Gastrocnemius medialis (tissue), 4 donors: ENCODE results near the gene ANO6. TPM values are rescaled to one million over a fixed set of nuclear protein-coding genes. Genes with fewer than 3 reads are reported as not detected.

ENCODE experiments used
- ATAC-seq, 2 donors: fragments of 150-250 bp; one replicate each; pipeline ENCODE4 v1.9.1; 2016
- DNase-seq, 2 donors: peaks; one replicate each; pipeline ENCODE4 v3.0.0-alpha.2; 2019
- H3K27ac ChIP-seq, 4 donors: fragments of 200-600 bp; sonication (generic); 1 replicate in 1 of 4; 2 replicates in 3 of 4; pipeline ENCODE4 v1.5.1; 2016 to 2018; ENCODE audit warnings: mild to moderate bottlenecking in 2 of 4, moderate library complexity in 1 of 4
- H3K27me3 ChIP-seq, 3 donors: fragments of 200-600 bp; sonication (generic) in 2 of 3; 1 replicate in 1 of 3; 2 replicates in 2 of 3; pipeline versions ENCODE4 v1.5.1 to v1.6.0; 2016 to 2019; ENCODE audit warnings: mild to moderate bottlenecking in 1 of 3, moderate library complexity in 1 of 3
- H3K36me3 ChIP-seq, 2 donors: fragments of 200-600 bp; sonication (generic) in 1 of 2; one replicate each; pipeline ENCODE4 v1.5.1; 2017 to 2018
- H3K4me1 ChIP-seq, 2 donors: fragments of 200-600 bp; sonication (generic) in 1 of 2; one replicate each; pipeline ENCODE4 v1.5.1; 2016 to 2017; ENCODE audit warnings: mild to moderate bottlenecking in 2 of 2
- H3K4me3 ChIP-seq, 4 donors: fragments of 200-600 bp; sonication (generic) in 3 of 4; 1 replicate in 1 of 4; 2 replicates in 3 of 4; pipeline ENCODE4 v1.5.1; 2016 to 2019; ENCODE audit warnings: mild to moderate bottlenecking in 2 of 4
- H3K9me3 ChIP-seq, 3 donors: fragments of 200-600 bp; sonication (generic) in 2 of 3; 1 replicate in 1 of 3; 2 replicates in 2 of 3; pipeline ENCODE4 v1.5.1; 2016 to 2019
- CTCF ChIP-seq, 5 experiments: fragments of 450-650 bp in 3 of 5; fragments of 200-600 bp in 2 of 5; sonication (generic) in 2 of 5; IDR thresholded peaks in 4 of 5; conservative IDR thresholded peaks in 1 of 5; 1 replicate in 4 of 5; 2 replicates in 1 of 5; pipeline ENCODE4 v1.5.1; 2016 to 2019; ENCODE audit warnings: antibody characterized with exemption in 5 of 5, mild to moderate bottlenecking in 3 of 5, moderate library complexity in 3 of 5
- POLR2A ChIP-seq, 2 donors: fragments of 450-650 bp; IDR thresholded peaks; one replicate each; pipeline ENCODE4 v1.6.1; 2017; ENCODE audit warnings: antibody characterized with exemption in 2 of 2, mild to moderate bottlenecking in 2 of 2, moderate library complexity in 2 of 2
- in situ Hi-C, 4 donors: fragments of 200-750 bp; cut with MboI; loops; one replicate each; pipeline versions ENCODE4 v1.15.0 to v1.8.0; 2017; ENCODE audit warnings: low sequenced_read_pairs in 4 of 4
- intact Hi-C: fragments of 100-400 bp; cut with DNase I; formaldehyde crosslinking; loops from one replicate; pipeline ENCODE4 v1.15.1; 2023; ENCODE audit warnings: low total_unique reads
- total RNA-seq, 4 donors: library from RNA; depleted of rRNA; stranded (reverse); fragments of >200 nt; gene quantifications; one replicate each; pipeline versions ENCODE4 v1.1.0 to v1.2.3, GENCODE V29; 2016

Gene ANO6
- total RNA-seq, 4 donors from 2014 or later = 75.4 to 100 (median 91.8) TPM

GRCh38 chr12:45339035-45339434 is 123.1 kb downstream of the ANO6 start:
- DNase-seq = no peak
- peak; percentile 57 to 59 for ATAC-seq
- in situ Hi-C loops = no loop called here
- TF ChIP-seq POLR2A (IDR thresholded peaks at IDR 0.05) = no peak
- TF ChIP-seq CTCF (IDR thresholded peaks at IDR 0.05 in 4 of 5, conservative IDR thresholded peaks at IDR 0.05 in 1 of 5) = no peak
- no peak overlapping the region for H3K4me3 ChIP-seq
- intact Hi-C loops = loop anchor here (2.0 to 5.0 kb wide), 3 partner anchors 42 to 120 kb away; no protein-coding TSS in a partner anchor
- H3K27ac ChIP-seq = peak overlapping the region; percentile 63 to 80 (median 74)
- H3K9me3 ChIP-seq = no peaks in the 10 kb centered on the region
- H3K27me3 ChIP-seq = no peaks in the 10 kb centered on the region
- no peaks in the 10 kb centered on the region for H3K36me3 ChIP-seq
- peaks cover 40 to 41% of the 10 kb centered on the region in 2 donors for H3K4me1 ChIP-seq

DNA sequence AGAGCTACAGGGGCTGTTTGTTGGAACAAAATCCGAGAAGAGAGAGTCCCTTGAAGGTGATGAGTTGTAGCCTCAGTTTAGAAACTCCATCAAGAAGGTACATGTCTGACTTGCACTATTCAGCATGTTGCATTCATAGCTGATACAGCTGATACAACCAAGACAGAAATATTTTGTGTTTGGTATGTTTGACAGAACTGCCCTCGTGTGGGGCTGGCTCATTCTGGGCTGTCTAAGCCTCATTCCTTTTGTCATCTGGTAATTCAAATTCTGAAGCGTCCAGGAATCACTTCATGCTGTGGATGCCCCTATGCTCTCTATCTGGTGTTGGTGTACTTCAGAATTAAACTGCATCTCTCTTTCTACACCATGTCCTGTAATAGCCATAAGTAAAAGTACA is 126.3 kb downstream of the ANO6 start:
- no peak for ATAC-seq
- Histone ChIP-seq H3K27me3 (no peaks in the 10 kb centered on the region), H3K27ac (peak overlapping the region in 3 of 4 donors; percentile 31 to 32 (median 31)), H3K36me3 (peaks cover 0 to 6% of the 10 kb centered on the region in 2 donors), H3K4me1 (peaks cover 43 to 45% of the 10 kb centered on the region in 2 donors), H3K9me3 (no peaks in the 10 kb centered on the region), H3K4me3 (no peak overlapping the region)
- in situ Hi-C loops = no loop called here
- TF ChIP-seq CTCF (IDR thresholded peaks at IDR 0.05 in 4 of 5, conservative IDR thresholded peaks at IDR 0.05 in 1 of 5) (no peak), POLR2A (IDR thresholded peaks at IDR 0.05) (no peak)
- DNase-seq = no peak
- intact Hi-C loops = no loop called here

DNA sequence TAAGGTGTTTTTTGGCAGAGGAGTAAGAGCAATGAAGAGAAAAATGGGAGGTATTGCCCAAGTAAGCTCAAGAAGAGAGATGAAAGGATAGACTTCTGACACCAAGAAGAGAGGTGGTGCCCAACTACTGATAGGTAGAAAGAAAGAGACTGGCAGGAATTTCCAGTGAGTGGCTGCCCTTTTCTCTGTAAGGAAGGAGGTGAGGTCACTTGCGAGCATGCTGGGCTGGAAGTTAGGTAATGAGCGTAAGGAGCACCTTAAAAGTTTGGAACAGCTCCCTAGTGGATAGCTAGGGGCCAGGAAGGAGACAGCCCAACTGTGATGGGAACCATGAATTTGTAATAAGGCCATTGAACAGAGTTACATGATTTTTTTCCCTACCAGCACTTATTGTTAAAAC is 127.0 kb downstream of the ANO6 start:
- H3K27ac ChIP-seq = peak overlapping the region in 3 of 4 donors; percentile 31 to 32 (median 31)
- in situ Hi-C loops = no loop called here

DNA sequence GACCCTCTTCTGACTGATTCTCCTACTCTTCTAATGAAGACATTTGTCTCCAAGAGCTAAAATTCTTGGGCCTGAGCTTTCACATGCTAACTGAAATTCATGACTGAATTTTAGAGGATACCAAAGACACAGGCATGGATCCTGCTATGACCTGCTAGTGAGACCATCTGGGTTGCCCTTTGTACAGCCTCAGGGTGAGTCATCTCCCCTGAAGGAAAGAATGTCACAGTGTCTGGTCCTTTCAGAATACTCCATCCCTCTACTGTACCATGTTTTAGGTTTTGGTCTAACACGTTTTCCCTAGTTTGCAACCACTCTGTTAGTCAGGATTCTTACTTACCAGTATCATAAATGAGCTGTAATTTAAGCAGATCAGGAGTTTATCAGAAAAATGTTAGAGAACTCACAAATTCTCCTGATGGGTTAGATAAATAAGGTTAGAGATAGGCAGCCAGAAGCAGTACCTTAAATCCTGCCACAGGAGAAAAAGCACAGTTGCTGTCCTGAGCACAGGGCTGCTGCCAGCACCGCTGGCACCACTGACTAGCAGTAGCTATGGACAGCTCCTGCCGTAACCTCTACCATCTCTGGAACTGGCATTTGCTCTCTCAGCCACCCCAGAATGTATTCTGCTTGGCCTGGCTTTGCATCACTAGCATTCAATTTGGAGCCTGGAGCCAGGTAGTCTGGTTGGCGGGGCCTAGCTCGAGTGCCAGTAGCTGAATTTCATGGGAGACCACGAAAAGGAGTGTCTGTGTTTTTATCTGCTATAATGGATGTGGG is 127.6 kb downstream of the ANO6 start:
- peaks cover 32% of the 10 kb centered on the region in 2 donors for H3K4me1 ChIP-seq

More for the DNA sequence above, 127.0 kb downstream of the ANO6 start:
- ATAC-seq (no peak), DNase-seq (no peak)
- Histone ChIP-seq H3K27me3 (no peaks in the 10 kb centered on the region), H3K36me3 (peaks cover 0 to 7% of the 10 kb centered on the region in 2 donors), H3K4me1 (peaks cover 36 to 39% of the 10 kb centered on the region in 2 donors), H3K9me3 (no peaks in the 10 kb centered on the region), H3K4me3 (no peak overlapping the region)
- intact Hi-C loops = no loop called here
- TF ChIP-seq CTCF (IDR thresholded peaks at IDR 0.05 in 4 of 5, conservative IDR thresholded peaks at IDR 0.05 in 1 of 5) (no peak), POLR2A (IDR thresholded peaks at IDR 0.05) (no peak)

More for the DNA sequence above, 127.6 kb downstream of the ANO6 start:
- in situ Hi-C loops = no loop called here
- H3K27me3 ChIP-seq = no peaks in the 10 kb centered on the region
- TF ChIP-seq CTCF (IDR thresholded peaks at IDR 0.05 in 4 of 5, conservative IDR thresholded peaks at IDR 0.05 in 1 of 5) (no peak), POLR2A (IDR thresholded peaks at IDR 0.05) (no peak)
- intact Hi-C loops = no loop called here
- H3K36me3 ChIP-seq = peaks cover 0 to 13% of the 10 kb centered on the region in 2 donors
- no peak overlapping the region for H3K4me3 ChIP-seq
- no peaks in the 10 kb centered on the region for H3K9me3 ChIP-seq
- ATAC-seq = peak in 1 of 2 donors; percentile 44
- H3K27ac ChIP-seq = peak overlapping the region in 3 of 4 donors; percentile 4 to 32 (median 31)
- no peak for DNase-seq
